Measurements from ENCODE around the gene PIP5KL1. TPM values are rescaled to one million over a fixed set of nuclear protein-coding genes. Genes with fewer than 3 reads are reported as not detected.
A peak's percentile ranks its signal among the peaks of the same experiment; 100 is the strongest.

The PIP5KL1 gene
- total RNA-seq, 1 donor, result 2.6 TPM

DNA sequence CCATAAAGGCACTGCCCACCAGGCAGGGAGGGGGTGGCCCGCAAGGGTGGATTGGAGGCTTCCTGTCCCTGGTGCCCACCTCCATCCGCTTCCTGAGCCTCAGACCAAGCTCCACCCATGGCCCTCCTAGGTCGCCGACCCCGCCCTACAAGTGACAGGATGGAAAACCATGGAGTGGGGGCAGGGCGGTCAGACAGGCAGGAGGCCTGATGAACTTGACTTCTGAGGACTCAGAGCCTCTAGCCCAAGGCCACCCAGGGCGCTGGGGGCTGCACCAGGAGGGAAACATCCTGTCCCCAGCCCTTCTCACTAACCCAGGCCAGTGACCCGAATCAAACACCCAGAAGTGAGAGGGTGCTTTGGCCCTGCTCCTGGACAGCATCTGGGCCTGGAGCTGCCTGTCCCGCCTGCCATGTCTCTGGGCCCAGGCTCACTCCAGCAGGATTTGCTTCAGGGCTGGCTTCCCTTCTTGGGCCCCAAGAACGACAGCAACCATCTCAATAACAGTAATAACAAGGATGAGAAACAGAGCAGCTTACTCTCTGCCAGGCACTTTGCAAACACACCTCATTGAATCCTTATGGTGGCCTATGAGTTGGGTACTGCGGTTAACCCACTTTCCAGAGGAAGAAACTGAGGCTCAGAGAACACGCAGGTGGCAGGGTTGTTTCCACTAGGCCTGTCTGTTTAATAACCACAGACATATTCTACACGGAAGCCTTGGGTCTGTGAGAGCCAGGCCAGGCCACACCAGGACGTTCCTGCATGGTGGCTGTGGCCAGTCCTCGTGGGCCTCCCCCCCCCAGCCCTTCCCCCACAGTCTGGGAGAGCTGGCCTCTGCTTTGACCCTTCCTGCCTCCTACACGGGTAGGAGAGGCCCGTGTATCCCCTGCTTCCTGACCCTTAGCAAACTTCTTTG lies 26.8 kb downstream of the PIP5KL1 start:
- TF ChIP-seq, protein P1, sequence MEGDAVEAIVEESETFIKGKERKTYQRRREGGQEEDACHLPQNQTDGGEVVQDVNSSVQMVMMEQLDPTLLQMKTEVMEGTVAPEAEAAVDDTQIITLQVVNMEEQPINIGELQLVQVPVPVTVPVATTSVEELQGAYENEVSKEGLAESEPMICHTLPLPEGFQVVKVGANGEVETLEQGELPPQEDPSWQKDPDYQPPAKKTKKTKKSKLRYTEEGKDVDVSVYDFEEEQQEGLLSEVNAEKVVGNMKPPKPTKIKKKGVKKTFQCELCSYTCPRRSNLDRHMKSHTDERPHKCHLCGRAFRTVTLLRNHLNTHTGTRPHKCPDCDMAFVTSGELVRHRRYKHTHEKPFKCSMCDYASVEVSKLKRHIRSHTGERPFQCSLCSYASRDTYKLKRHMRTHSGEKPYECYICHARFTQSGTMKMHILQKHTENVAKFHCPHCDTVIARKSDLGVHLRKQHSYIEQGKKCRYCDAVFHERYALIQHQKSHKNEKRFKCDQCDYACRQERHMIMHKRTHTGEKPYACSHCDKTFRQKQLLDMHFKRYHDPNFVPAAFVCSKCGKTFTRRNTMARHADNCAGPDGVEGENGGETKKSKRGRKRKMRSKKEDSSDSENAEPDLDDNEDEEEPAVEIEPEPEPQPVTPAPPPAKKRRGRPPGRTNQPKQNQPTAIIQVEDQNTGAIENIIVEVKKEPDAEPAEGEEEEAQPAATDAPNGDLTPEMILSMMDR (IDR thresholded peaks at IDR 0.05; ENCODE audit: insufficient read depth, low read length), result no peak
- DNase-seq (ENCODE audit: low read depth), result no peak
- H3K4me3 ChIP-seq (ENCODE audit: low read depth, low read length), result no peak overlapping the region

DNA sequence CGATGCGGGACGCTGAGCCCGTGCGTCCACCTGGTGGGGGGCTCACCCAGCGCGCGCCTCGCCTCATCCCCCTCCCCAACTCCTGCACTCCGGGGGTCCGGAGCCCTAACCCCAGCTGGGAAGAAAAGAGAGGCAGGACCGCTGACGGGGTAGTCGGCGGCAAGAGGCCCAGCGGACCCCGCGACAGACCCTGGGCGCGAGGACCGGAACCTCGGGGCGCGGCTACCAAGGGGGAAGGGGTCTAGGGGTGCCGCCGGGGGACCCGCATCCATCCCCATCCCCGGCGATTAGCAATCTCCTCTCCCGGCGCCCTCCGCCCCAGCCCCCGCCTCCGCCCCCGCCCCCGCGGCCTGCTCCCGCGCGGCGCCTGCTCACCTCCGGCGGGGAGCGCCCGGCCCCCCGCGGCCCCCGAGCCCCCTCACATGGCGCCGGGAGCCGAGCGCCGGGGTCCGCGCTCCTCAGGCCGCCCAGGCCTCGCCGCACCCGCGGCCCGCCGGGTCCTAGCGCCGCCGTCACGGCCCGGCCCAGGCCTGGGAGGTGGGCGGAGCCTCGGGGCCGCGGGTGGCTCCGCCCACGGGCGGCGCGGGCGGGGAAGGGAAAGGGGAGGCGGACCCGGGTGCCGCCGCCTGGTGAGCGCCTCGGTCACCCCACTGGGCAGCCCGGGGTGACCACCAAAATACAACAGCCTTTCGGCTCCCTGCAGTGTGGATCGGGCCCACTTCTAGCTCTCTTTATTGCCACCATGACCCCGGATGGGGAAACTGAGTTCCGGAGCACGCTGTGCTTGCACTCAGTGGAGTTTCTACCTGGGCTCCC lies 31.2 kb downstream of the PIP5KL1 start, which contains the start of gene ST6GALNAC6:
TSS of gene ST6GALNAC6 (minus strand) at position 476 of the 816 bp plus-strand sequence. CDS start 1,622 bp downstream, outside the sequence.
- peak within 1 kb of the TSS; percentile 84 for H3K4me3 ChIP-seq (ENCODE audit: low read depth, low read length)
- TF ChIP-seq, protein P1 (IDR thresholded peaks at IDR 0.05; ENCODE audit: insufficient read depth, low read length), result no peak
- DNase-seq (ENCODE audit: low read depth), result peak; percentile 62

DNA sequence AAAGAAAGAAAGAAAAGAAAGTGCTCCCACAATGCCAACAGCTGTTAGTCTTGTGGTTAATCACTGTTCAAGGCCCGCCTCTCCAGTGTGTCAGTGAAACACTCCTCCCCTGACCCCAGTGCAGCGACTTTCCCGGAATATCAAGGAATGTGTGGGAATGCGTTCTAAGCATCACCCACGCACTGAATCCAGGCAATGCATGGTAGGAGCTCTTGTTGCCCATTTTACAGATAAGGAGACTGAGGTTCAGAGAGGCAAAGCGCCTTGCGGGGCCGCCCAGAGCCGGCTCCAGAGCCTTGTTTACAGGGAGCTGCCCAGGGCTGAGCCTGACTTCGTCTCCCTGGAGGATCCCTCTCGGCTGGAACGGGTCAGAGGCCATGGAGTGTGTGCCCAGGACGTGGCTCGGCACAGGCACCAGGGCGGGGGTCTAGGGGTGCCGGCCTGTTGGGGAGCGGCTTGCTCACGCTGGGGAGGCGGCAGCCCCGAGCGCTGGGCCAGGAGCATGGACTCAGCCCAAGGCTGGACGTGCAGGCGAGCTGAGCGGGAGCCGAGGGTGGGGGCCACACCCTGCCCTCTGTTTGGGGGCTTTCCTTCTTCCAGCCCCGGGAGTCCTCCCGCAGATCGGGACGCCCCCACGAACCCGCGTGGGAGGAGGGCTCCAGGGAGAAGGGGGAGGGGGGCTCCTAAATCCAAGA lies 32.0 kb downstream of the PIP5KL1 start:
- TF ChIP-seq, protein P1 (IDR thresholded peaks at IDR 0.05; ENCODE audit: insufficient read depth, low read length), result no peak
- peak overlapping the region; percentile 84 for H3K4me3 ChIP-seq (ENCODE audit: low read depth, low read length)
- peak; percentile 94 for DNase-seq (ENCODE audit: low read depth)

DNA sequence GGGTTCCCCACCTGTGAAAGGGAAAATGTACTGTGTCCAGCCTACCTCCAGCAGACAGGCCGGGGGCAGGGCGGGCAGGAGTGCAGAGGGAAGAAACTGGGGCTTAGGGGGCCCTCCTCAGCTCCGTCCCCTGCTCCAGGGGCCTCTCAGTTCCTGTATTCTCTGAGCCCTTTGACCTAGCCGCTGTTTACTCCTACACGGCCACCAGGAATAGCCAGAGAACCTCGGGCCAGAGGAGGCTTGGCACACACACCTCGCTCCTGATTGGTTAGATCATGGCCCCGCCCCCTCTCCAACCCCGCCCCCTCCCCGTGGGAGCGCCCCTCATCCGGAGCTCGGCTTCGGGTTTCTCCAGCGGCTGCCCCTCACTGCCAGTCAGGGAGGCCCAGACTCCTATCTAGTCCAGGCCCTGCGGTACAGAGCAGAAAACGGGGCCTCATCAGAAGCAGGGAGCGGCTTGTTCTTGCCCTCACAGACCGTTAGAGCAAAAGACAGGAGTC lies 33.3 kb downstream of the PIP5KL1 start:
- peak overlapping the region; percentile 56 for H3K4me3 ChIP-seq (ENCODE audit: low read depth, low read length)
- TF ChIP-seq, protein P1 (IDR thresholded peaks at IDR 0.05; ENCODE audit: insufficient read depth, low read length), result no peak
- peak; percentile 82 for DNase-seq (ENCODE audit: low read depth)

DNA sequence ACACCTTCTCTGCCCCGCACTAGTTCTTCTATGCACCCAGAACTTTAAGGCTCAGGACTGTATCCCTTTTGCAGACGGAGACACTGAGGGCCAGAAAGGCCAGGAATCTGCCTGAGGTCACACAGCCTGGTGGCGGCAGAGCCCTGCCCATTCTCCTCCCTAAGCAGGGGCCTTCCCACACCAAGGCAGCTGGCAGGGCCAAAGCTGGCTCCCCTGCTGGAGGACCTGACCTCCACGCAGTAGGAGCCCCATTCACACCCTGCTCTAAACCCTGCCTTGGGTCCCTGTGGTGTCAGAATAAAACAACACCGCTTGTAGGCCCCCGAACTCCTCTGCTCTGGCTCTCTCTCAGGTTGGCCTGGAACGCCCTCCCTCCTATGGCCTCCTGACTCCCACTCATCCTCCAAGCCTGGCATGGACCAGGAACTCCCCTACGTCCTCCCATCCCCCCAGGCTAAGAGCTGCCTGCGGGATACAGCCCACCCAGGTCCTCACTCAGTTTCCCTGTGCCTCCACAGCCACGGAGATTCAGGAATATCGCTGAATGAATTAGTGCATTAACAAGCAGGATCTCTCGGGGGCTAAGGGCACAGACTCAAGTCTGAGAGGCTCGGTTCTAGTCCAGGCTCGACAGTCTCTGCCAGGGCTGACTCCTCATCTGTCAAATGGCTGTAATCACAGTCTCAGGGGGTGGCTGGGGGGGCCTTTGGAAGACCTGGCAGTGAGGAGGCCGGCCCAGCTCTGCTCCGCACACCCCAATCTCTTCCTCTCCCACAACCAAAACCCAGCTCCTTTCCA lies 34.0 kb downstream of the PIP5KL1 start:
- TF ChIP-seq, protein P1 (IDR thresholded peaks at IDR 0.05; ENCODE audit: insufficient read depth, low read length), result no peak
- DNase-seq (ENCODE audit: low read depth), result no peak
- peak overlapping the region; percentile 56 for H3K4me3 ChIP-seq (ENCODE audit: low read depth, low read length)

All from fibroblast of the aortic adventitia (primary cell).